HG03060 (cell line): ENCODE data around the gene ZFYVE27.

Experiments
- ATAC-seq: cut with Tn5 transposase; IDR thresholded peaks from one replicate; pipeline ENCODE4 v1.9.1; 2021; ENCODE audit warnings: low read depth, moderate number of reproducible peaks; ENCODE audit not compliant: unreplicated experiment

Gene ZFYVE27

GRCh38 chr10:97766996-97767924 lies 30.3 kb downstream of the ZFYVE27 start:
- no peak for ATAC-seq

- no peak for ATAC-seq
Observed at GRCh38 chr10:97768322-97769315, 31.7 kb downstream of the ZFYVE27 start.

GRCh38 chr10:97770255-97770654 lies 33.3 kb downstream of the ZFYVE27 start:
- no peak for ATAC-seq

GRCh38 chr10:97771055-97771891 lies 34.3 kb downstream of the ZFYVE27 start:
- no peak for ATAC-seq

- ATAC-seq, result no peak
Observed at GRCh38 chr10:97771913-97772823, 35.2 kb downstream of the ZFYVE27 start, which contains the start of gene SFRP5. SFRP5 (minus strand) TSS chr10:97771999; CDS start chr10:97771833, 166 bp downstream.

GRCh38 chr10:97773096-97773495 lies 36.2 kb downstream of the ZFYVE27 start:
- no peak for ATAC-seq

- no peak for ATAC-seq
Observed at GRCh38 chr10:97774811-97775294, 37.9 kb downstream of the ZFYVE27 start.

GRCh38 chr10:97777143-97777542 lies 40.2 kb downstream of the ZFYVE27 start:
- no peak for ATAC-seq

- ATAC-seq, result no peak
Observed at GRCh38 chr10:97778452-97779302, 41.7 kb downstream of the ZFYVE27 start.

- no peak for ATAC-seq
Observed at GRCh38 chr10:97779492-97779891, 42.6 kb downstream of the ZFYVE27 start.

- ATAC-seq, result no peak
Observed at GRCh38 chr10:97779975-97780374, 43.0 kb downstream of the ZFYVE27 start.

- no peak for ATAC-seq
Observed at GRCh38 chr10:97780841-97781617, 44.1 kb downstream of the ZFYVE27 start.

GRCh38 chr10:97781618-97782331 lies 44.8 kb downstream of the ZFYVE27 start:
- no peak for ATAC-seq

GRCh38 chr10:97782455-97783228 lies 45.7 kb downstream of the ZFYVE27 start:
- ATAC-seq, result no peak

- ATAC-seq, result no peak
Observed at GRCh38 chr10:97784200-97784810, 47.4 kb downstream of the ZFYVE27 start.
